A549 (cell line): ENCODE results near the gene ZBTB45. TPM values are rescaled to one million over a fixed set of nuclear protein-coding genes. Genes with fewer than 3 reads are reported as not detected.

Experiments
- ATAC-seq, 2 experiments: fragments of 200-7000 bp in 1 of 2; fragments of >200 bp in 1 of 2; cut with Nextera tagmentation in 1 of 2; cut with Tn5 transposase in 1 of 2; 3 replicates each; pipeline versions ENCODE4 v1.8.0 to v1.9.1; 2018 to 2020; ENCODE audit warnings: mild to moderate bottlenecking in 1 of 2, moderate library complexity in 1 of 2
- CTCF ChIA-PET: fragments of 300-600 bp; sonication (Branson Sonifier 250); formaldehyde crosslinking; extraction: SDS; loops from one replicate; lab custom pipeline; 2021; ENCODE audit warnings: antibody characterized with exemption, inconsistent platforms; lab: Yijun Ruan, JAX
- POLR2A ChIA-PET: fragments of 350-600 bp; formaldehyde crosslinking; extraction: SDS; loops from one replicate; lab custom pipeline; 2021; ENCODE audit warnings: antibody characterized with exemption, inconsistent platforms; lab: Yijun Ruan, JAX
- DNase-seq, 2 experiments: peaks; one replicate each; pipeline versions ENCODE4 v3.0.0 to v3.0.0-alpha.2; 2011 to 2016; ENCODE audit warnings: low read depth in 1 of 2, low spot score in 1 of 2
- FAIRE-seq: peaks from 2 replicates; lab custom pipeline; 2011; peaks lifted over from hg19 to GRCh38; lab: Jason Lieb, UNC
- H3K27ac ChIP-seq, 2 experiments: fragments of >200 bp; sonication (Bioruptor Twin); formaldehyde crosslinking; 3 replicates each; pipeline ENCODE4 v1.5.1; 2016 to 2017
- H3K4me1 ChIP-seq: fragments of >200 bp; sonication (Bioruptor Twin); formaldehyde crosslinking; 3 replicates; pipeline ENCODE4 v1.6.1; 2016
- H3K4me2 ChIP-seq: fragments of >200 bp; sonication (Bioruptor Twin); formaldehyde crosslinking; 3 replicates; pipeline ENCODE4 v1.6.1; 2016
- H3K4me3 ChIP-seq: fragments of >200 bp; sonication (Bioruptor Twin); formaldehyde crosslinking; 3 replicates; pipeline ENCODE4 v1.5.1; 2016
- H3K9me3 ChIP-seq: fragments of >200 bp; sonication (Bioruptor Twin); formaldehyde crosslinking; 3 replicates; pipeline ENCODE4 v1.6.1; 2016
- CBX2 ChIP-seq: fragments of 200-600 bp; sonication (generic); IDR thresholded peaks from 2 replicates; pipeline ENCODE4 v1.6.1; 2016; ENCODE audit warnings: low read depth, mild to moderate bottlenecking, borderline replicate concordance
- CHD2 ChIP-seq: fragments of 150-350 bp; IDR thresholded peaks from 2 replicates; pipeline ENCODE4 v1.6.1; 2014; ENCODE audit warnings: low read length; ENCODE audit not compliant: partially characterized antibody
- FOSL2 ChIP-seq, 2 experiments: fragments of 450-650 bp in 1 of 2; fragments of >200 bp in 1 of 2; sonication (Bioruptor Twin) in 1 of 2; formaldehyde crosslinking; IDR thresholded peaks; 2 replicates each; pipeline versions ENCODE4 v1.5.0 to v1.6.1; 2016 to 2020; ENCODE audit warnings: mild to moderate bottlenecking in 1 of 2, moderate library complexity in 1 of 2
- HOXB13 ChIP-seq: fragments of 250-450 bp; sonication (Bioruptor Pico); IDR thresholded peaks from 2 replicates; pipeline ENCODE4 v1.5.0; 2020; ENCODE audit warnings: low read depth, mild to moderate bottlenecking, moderate library complexity
- JUN ChIP-seq, 2 experiments: fragments of >200 bp; sonication (Bioruptor Twin); formaldehyde crosslinking; IDR thresholded peaks; 2 replicates in 1 of 2; 3 replicates in 1 of 2; pipeline ENCODE4 v1.6.1; 2016 to 2017
- MAFK ChIP-seq: fragments of 450-650 bp; IDR thresholded peaks from 2 replicates; pipeline ENCODE4 v1.6.1; 2014; ENCODE audit not compliant: partially characterized antibody
- MAZ ChIP-seq: fragments of 150-350 bp; IDR thresholded peaks from 2 replicates; pipeline ENCODE4 v1.6.1; 2014; ENCODE audit warnings: antibody characterized with exemption, low read depth, low read length, borderline replicate concordance
- POLR2A ChIP-seq: IDR thresholded peaks from 2 replicates; pipeline ENCODE4 v1.6.1; 2012; ENCODE audit warnings: mild to moderate bottlenecking, low read length
- POLR2AphosphoS2 ChIP-seq: conservative IDR thresholded peaks from 2 replicates; pipeline ENCODE4 v1.6.1; 2012; ENCODE audit warnings: low read length, improper control_type of control experiment, inconsistent platforms
- RAD21 ChIP-seq, 2 experiments: fragments of >200 bp in 1 of 2; sonication (Bioruptor Twin) in 1 of 2; formaldehyde crosslinking in 1 of 2; IDR thresholded peaks in 1 of 2; conservative IDR thresholded peaks in 1 of 2; 2 replicates in 1 of 2; 3 replicates in 1 of 2; pipeline ENCODE4 v1.6.1; 2012 to 2018; ENCODE audit warnings: inconsistent platforms in 1 of 2
- RARB ChIP-seq: fragments of 250-450 bp; sonication (Bioruptor Pico); IDR thresholded peaks from 2 replicates; pipeline ENCODE4 v1.8.0; 2021; ENCODE audit warnings: mild to moderate bottlenecking, moderate library complexity
- RCOR1 ChIP-seq: fragments of 150-350 bp; IDR thresholded peaks from 2 replicates; pipeline ENCODE4 v1.6.1; 2014; ENCODE audit warnings: antibody characterized with exemption, low read length, low read depth
- TFCP2L1 ChIP-seq: fragments of 250-450 bp; sonication (Bioruptor Pico); IDR thresholded peaks from 2 replicates; pipeline ENCODE4 v1.5.0; 2021; ENCODE audit warnings: mild to moderate bottlenecking
- WGBS: methylation state at CpG from one replicate; pipeline ENCODE4 v1.1.6; 2017; ENCODE audit errors: missing lambda C conversion rate; 5-methylcytosine and 5-hydroxymethylcytosine counted together
- polyA plus RNA-seq, 4 experiments: library from polyadenylated mRNA; depleted of rRNA in 3 of 4; stranded (reverse); fragments of >200 nt; fragmentation: RNase III in 1 of 4; extraction: RNeasy Plus Mini Kit Qiagen cat#74134 plus additional on column Dnase treatment in 1 of 4; gene quantifications; 2 replicates in 3 of 4; 3 replicates in 1 of 4; pipeline ENCODE4 v1.2.3, GENCODE V29; 2011 to 2017
- TF ChIP-seq, protein P1 (sequence below): IDR thresholded peaks from 2 replicates; pipeline ENCODE4 v1.6.1; 2012; ENCODE audit warnings: low read depth, borderline replicate concordance
- TF ChIP-seq, protein P2 (sequence below): IDR thresholded peaks from 2 replicates; pipeline ENCODE4 v1.6.1; 2012
- TF ChIP-seq, protein P3 (sequence below): fragments of 250-450 bp; sonication (Bioruptor Pico); IDR thresholded peaks from 2 replicates; pipeline ENCODE4 v1.5.0; 2020; ENCODE audit warnings: low read depth, mild to moderate bottlenecking, moderate library complexity
- TF ChIP-seq, protein P4 (sequence below): fragments of >200 bp; sonication (Bioruptor Twin); formaldehyde crosslinking; IDR thresholded peaks from 3 replicates; pipeline ENCODE4 v1.6.1; 2016

The ZBTB45 gene
- polyA plus RNA-seq, 2 of the 4 experiments (the other 2 are of a cell fraction) = 6.4 to 13.4 TPM

DNA sequence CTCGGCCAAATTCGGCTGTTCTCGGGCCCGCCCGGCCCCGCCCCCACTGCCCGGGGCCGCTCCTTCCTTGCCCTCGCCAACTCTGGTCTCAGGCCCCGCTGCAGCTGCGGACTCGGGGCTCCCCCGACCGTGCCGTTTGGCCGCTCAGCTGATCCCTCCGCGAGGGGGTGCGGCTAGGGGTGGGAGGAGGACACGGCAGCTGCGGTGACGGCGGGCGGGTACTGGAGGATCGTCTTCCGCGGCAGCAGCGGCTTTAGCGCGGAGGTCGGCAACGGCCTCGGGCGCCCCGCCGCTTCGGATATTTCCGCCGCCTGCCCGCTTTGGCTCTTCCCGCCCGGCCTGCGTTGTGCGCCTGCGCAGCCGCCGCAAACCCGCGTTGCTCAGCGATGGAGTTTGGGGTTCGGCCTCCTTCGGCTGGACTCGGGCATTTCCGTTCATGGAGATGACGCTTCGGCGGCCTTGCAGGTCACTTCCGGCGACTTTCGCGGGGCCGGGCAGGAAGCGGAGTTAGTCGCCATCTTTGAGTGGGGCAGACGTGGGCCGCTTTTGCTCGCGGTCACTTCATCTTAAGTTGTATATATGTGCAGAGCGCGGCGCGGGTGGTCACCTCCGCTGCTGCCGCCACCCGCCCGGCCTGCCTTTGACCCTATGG is 39.1 kb upstream of the ZBTB45 start:
- 0% methylated on average over 22 of the region's 76 CpGs for WGBS
- DNase-seq (peak; percentile 93 to 100), FAIRE-seq (peak; percentile 94), ATAC-seq (peak; percentile 45 to 76)
- peak overlapping the region; percentile 95 to 99 for H3K27ac ChIP-seq
- ChIA-PET POLR2A (interaction anchor here (0.7 to 2.9 kb wide), 15 partner anchors 9 to 376 kb away, joined by 3 to 37 read pairs (median 6); partner anchors contain the start of genes MZF1, TRIM28, ZBTB45 and ZNF274), CTCF (interaction anchor here (0.7 to 4.0 kb wide), 5 partner anchors 11 to 44 kb away, joined by 3 to 28 read pairs (median 3); partner anchors contain the start of gene ZBTB45)
- peaks cover 37% of the 10 kb centered on the region for H3K4me1 ChIP-seq
- peak overlapping the region; percentile 94 for H3K4me2 ChIP-seq
- peak in 1 of 2 experiments; percentile 92; a peak in 4 of 5 replicates for TF ChIP-seq JUN (IDR thresholded peaks at IDR 0.05)
- no peak for TF ChIP-seq HOXB13 (CRISPR knock-in tag)
- TF ChIP-seq, protein P1, sequence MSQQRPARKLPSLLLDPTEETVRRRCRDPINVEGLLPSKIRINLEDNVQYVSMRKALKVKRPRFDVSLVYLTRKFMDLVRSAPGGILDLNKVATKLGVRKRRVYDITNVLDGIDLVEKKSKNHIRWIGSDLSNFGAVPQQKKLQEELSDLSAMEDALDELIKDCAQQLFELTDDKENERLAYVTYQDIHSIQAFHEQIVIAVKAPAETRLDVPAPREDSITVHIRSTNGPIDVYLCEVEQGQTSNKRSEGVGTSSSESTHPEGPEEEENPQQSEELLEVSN = peak; percentile 94
- TF ChIP-seq POLR2A = peak; percentile 68
- TF ChIP-seq, protein P2, sequence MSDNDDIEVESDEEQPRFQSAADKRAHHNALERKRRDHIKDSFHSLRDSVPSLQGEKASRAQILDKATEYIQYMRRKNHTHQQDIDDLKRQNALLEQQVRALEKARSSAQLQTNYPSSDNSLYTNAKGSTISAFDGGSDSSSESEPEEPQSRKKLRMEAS = peak; percentile 53
- TF ChIP-seq CHD2 = peak; percentile 5
- TF ChIP-seq TFCP2L1 = 0 out of 2 replicates have a peak, but pooled peaks have one; percentile 28
- peak; percentile 5 for TF ChIP-seq MAFK
- TF ChIP-seq RCOR1 = no peak
- TF ChIP-seq MAZ = 0 out of 2 replicates have a peak, but pooled peaks have one; percentile 53
- no peak for TF ChIP-seq RAD21 (conservative IDR thresholded peaks at IDR 0.05 in 1 of 2, IDR thresholded peaks at IDR 0.05 in 1 of 2)
- TF ChIP-seq FOSL2 (IDR thresholded peaks at IDR 0.05) = no peak
- no peak for TF ChIP-seq FOSL2 (CRISPR knock-in tag; IDR thresholded peaks at IDR 0.05)
- TF ChIP-seq RARB (CRISPR knock-in tag) = no peak
- H3K4me3 ChIP-seq = peak overlapping the region; percentile 78
- no peaks in the 10 kb centered on the region for H3K9me3 ChIP-seq

DNA sequence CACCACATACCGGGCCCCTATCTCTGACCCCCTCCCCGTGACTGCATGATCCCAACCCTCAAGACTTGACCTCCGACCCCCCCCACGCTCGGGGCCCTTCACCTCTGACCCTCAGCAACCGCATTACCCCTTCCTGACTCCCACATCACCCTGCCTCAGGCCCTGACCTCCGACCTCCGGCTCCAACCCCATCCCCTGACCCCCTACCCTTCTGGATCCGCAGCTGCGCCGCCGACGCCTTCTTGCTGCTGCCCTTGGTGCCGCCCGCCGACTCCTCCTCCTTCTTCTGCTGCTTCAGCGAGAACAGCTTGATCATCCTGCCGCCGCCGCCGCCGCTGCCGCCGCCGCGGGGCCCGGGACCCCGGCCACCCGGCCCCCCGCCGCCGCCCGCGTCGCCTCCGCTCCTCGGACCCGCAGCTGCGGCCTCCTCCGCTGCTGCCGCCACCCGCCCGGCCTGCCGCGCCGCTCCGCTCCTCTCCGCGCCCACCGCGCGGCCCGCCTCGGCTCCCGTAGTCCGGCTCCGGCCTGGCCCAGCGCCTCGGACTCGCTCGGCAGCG is 38.5 kb upstream of the ZBTB45 start, which contains the start of gene UBE2M:
TSS of gene UBE2M (minus strand) at position 546 of the 557 bp plus-strand sequence. CDS start at position 316, 230 bp downstream.
- WGBS = 0% methylated on average over 13 of the region's 62 CpGs
- peak within 1 kb of the TSS; percentile 94 for H3K4me2 ChIP-seq
- H3K4me3 ChIP-seq = peak within 1 kb of the TSS; percentile 78
- peak within 1 kb of the TSS; percentile 95 to 99 for H3K27ac ChIP-seq
- TF ChIP-seq, protein P3, sequence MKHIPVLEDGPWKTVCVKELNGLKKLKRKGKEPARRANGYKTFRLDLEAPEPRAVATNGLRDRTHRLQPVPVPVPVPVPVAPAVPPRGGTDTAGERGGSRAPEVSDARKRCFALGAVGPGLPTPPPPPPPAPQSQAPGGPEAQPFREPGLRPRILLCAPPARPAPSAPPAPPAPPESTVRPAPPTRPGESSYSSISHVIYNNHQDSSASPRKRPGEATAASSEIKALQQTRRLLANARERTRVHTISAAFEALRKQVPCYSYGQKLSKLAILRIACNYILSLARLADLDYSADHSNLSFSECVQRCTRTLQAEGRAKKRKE (CRISPR knock-in tag) = no peak
- TF ChIP-seq, protein P4, sequence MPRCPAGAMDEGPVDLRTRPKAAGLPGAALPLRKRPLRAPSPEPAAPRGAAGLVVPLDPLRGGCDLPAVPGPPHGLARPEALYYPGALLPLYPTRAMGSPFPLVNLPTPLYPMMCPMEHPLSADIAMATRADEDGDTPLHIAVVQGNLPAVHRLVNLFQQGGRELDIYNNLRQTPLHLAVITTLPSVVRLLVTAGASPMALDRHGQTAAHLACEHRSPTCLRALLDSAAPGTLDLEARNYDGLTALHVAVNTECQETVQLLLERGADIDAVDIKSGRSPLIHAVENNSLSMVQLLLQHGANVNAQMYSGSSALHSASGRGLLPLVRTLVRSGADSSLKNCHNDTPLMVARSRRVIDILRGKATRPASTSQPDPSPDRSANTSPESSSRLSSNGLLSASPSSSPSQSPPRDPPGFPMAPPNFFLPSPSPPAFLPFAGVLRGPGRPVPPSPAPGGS = peak; percentile 20; the same call in 1 of the 3 replicates
- TF ChIP-seq POLR2AphosphoS2 = no peak
- no peak for TF ChIP-seq CBX2
- POLR2A ChIA-PET = interaction anchor here (0.8 to 2.9 kb wide), 4 partner anchors 14 to 44 kb away, joined by 3 to 37 read pairs (median 20); partner anchors contain the start of genes TRIM28 and ZBTB45
- DNase-seq (peak in 1 of 2 experiments; percentile 42), FAIRE-seq (no peak), ATAC-seq (no peak)
- CTCF ChIA-PET = interaction anchor here (1.0 kb wide), 1 partner anchor 38 kb away, joined by 3 read pairs; the partner anchor contains the start of gene ZBTB45
- H3K9me3 ChIP-seq = no peaks in the 10 kb centered on the region
- peaks cover 42% of the 10 kb centered on the region for H3K4me1 ChIP-seq
